CD14-positive monocyte (primary cell): ENCODE results near the gene RAB3D. TPM values are rescaled to one million over a fixed set of nuclear protein-coding genes. Genes with fewer than 3 reads are reported as not detected.

Experiments used
- DNase-seq, 3 donors: peaks; one replicate each; pipeline ENCODE4 v3.0.0-alpha.2; 2011 to 2022
- H2AFZ ChIP-seq: 2 replicates; pipeline ENCODE4 v1.6.0; 2012; ENCODE audit warnings: mild to moderate bottlenecking, low read depth, low read length, inconsistent platforms; ENCODE audit not compliant: insufficient read depth, poor library complexity, severe bottlenecking
- H3K27ac ChIP-seq, 2 donors: 1 replicate in 1 of 2; 2 replicates in 1 of 2; pipeline ENCODE4 v1.5.1; 2012 to 2013; ENCODE audit warnings: low read length in 2 of 2, control low read depth in 1 of 2, inconsistent platforms in 1 of 2, low read depth in 1 of 2, mild to moderate bottlenecking in 1 of 2
- H3K27me3 ChIP-seq, 2 donors: one replicate each; pipeline versions ENCODE4 v1.6.0 to v1.6.1; 2011 to 2013; ENCODE audit warnings: low read length in 2 of 2; ENCODE audit not compliant: control insufficient read depth in 2 of 2, insufficient read depth in 2 of 2
- H3K36me3 ChIP-seq, 2 donors: replicated peaks in 1 of 2; 1 replicate in 1 of 2; 2 replicates in 1 of 2; pipeline versions ENCODE4 v1.5.1 to v1.6.1; 2012 to 2013; ENCODE audit warnings: low read length in 2 of 2, control low read depth in 1 of 2, inconsistent platforms in 1 of 2, mild to moderate bottlenecking in 1 of 2; ENCODE audit not compliant: insufficient read depth in 2 of 2, control insufficient read depth in 1 of 2
- H3K4me1 ChIP-seq, 2 donors: 1 replicate in 1 of 2; 2 replicates in 1 of 2; pipeline versions ENCODE4 v1.5.1 to v1.6.1; 2012 to 2013; ENCODE audit warnings: low read length in 2 of 2, control low read depth in 1 of 2, inconsistent platforms in 1 of 2, mild to moderate bottlenecking in 1 of 2, moderate library complexity in 1 of 2; ENCODE audit not compliant: insufficient read depth in 2 of 2, control insufficient read depth in 1 of 2
- H3K4me2 ChIP-seq: replicated peaks from 2 replicates; pipeline ENCODE3; 2012; ENCODE audit warnings: low read length, moderate library complexity, mild to moderate bottlenecking; ENCODE audit not compliant: poor library complexity, severe bottlenecking; ENCODE audit errors: extremely low read depth
- H3K4me3 ChIP-seq, 3 experiments: fragments of 200-600 bp in 1 of 3; sonication (generic) in 1 of 3; replicated peaks in 1 of 3; 1 replicate in 2 of 3; 2 replicates in 1 of 3; pipeline ENCODE4 v1.5.1; 2011 to 2013; ENCODE audit warnings: low read length in 3 of 3, mild to moderate bottlenecking in 3 of 3, control low read depth in 2 of 3, low read depth in 2 of 3, inconsistent platforms in 1 of 3, moderate library complexity in 1 of 3
- H3K79me2 ChIP-seq: 2 replicates; pipeline ENCODE4 v1.6.0; 2012; ENCODE audit warnings: mild to moderate bottlenecking, control low read depth, inconsistent platforms, low read length, moderate library complexity; ENCODE audit not compliant: insufficient read depth
- H3K9ac ChIP-seq: 2 replicates; pipeline ENCODE4 v1.6.0; 2017; ENCODE audit warnings: low read length, mild to moderate bottlenecking; ENCODE audit not compliant: insufficient read depth, poor library complexity, severe bottlenecking
- H3K9me3 ChIP-seq, 2 donors: replicated peaks in 1 of 2; 1 replicate in 1 of 2; 2 replicates in 1 of 2; pipeline versions ENCODE4 v1.5.1 to v1.6.1; 2012 to 2013; ENCODE audit warnings: low read length in 2 of 2, control low read depth in 1 of 2; ENCODE audit not compliant: control insufficient read depth in 1 of 2, insufficient read depth in 1 of 2
- H4K20me1 ChIP-seq: 2 replicates; pipeline ENCODE4 v1.6.0; 2012; ENCODE audit warnings: mild to moderate bottlenecking, low read length, control low read depth, moderate library complexity; ENCODE audit not compliant: insufficient read depth
- H3K27ac Mint-ChIP-seq, 7 donors: one replicate each; pipeline ENCODE4 v1.8.0; 2020; ENCODE audit warnings: mild to moderate bottlenecking in 7 of 7, mixed read lengths in 7 of 7, moderate library complexity in 6 of 7, inconsistent platforms in 2 of 7
- H3K27me3 Mint-ChIP-seq, 3 donors: one replicate each; pipeline ENCODE4 v1.8.0; 2021 to 2022; ENCODE audit warnings: low read depth in 3 of 3, mild to moderate bottlenecking in 3 of 3, mixed read lengths in 3 of 3, moderate library complexity in 3 of 3, inconsistent platforms in 1 of 3
- H3K36me3 Mint-ChIP-seq, 2 donors: one replicate each; pipeline ENCODE4 v1.8.0; 2020; ENCODE audit warnings: mixed read lengths in 2 of 2, inconsistent platforms in 1 of 2, mild to moderate bottlenecking in 1 of 2
- H3K4me1 Mint-ChIP-seq: one replicate; pipeline ENCODE4 v1.8.0; 2020; ENCODE audit warnings: mild to moderate bottlenecking, mixed read lengths
- H3K4me3 Mint-ChIP-seq, 2 donors: one replicate each; pipeline ENCODE4 v1.8.0; 2020; ENCODE audit warnings: mild to moderate bottlenecking in 2 of 2, mixed read lengths in 2 of 2, moderate library complexity in 1 of 2
- H3K9me3 Mint-ChIP-seq, 7 donors: one replicate each; pipeline ENCODE4 v1.8.0; 2020 to 2022; ENCODE audit warnings: mixed read lengths in 7 of 7, mild to moderate bottlenecking in 6 of 7, moderate library complexity in 6 of 7, inconsistent platforms in 2 of 7
- CTCF ChIP-seq: fragments of 200-600 bp; IDR thresholded peaks from one replicate; pipeline ENCODE4 v1.8.0; 2022; ENCODE audit warnings: antibody characterized with exemption, mild to moderate bottlenecking
- WGBS: methylation state at CpG from one replicate; pipeline ENCODE4 v1.1.5; 2013; ENCODE audit warnings: missing lambda C conversion rate; ENCODE audit not compliant: insufficient coverage; 5-methylcytosine and 5-hydroxymethylcytosine counted together
- intact Hi-C, 2 donors: fragments of 100-400 bp; cut with micrococcal nuclease; formaldehyde crosslinking; loops; one replicate each; pipeline versions ENCODE4 v1.15.0 to v1.15.1; 2023
- polyA plus RNA-seq, 3 donors: library from polyadenylated mRNA; depleted of rRNA in 1 of 3; unstranded in 2 of 3; stranded (reverse) in 1 of 3; fragments of 300-500 nt in 2 of 3; fragments of >200 nt in 1 of 3; fragmentation: Illumina TruSeq in 2 of 3; gene quantifications; 1 replicate in 2 of 3; 2 replicates in 1 of 3; pipeline ENCODE4 v1.2.3, GENCODE V29; 2012 to 2021

RAB3D gene
- polyA plus RNA-seq, 3 donors, result 52.9 to 78.1 (median 60.8) TPM

GRCh38 chr19:11387162-11388034, 47.9 kb upstream of the RAB3D start:
- Mint-ChIP-seq H3K27ac (peak overlapping the region; percentile 71 to 89 (median 84)), H3K36me3 (no peaks in the 10 kb centered on the region), H3K4me3 (peak overlapping the region in 1 of 2 donors; percentile 78), H3K27me3 (peaks cover 15 to 22% (median 21%) of the 10 kb centered on the region in 3 donors), H3K9me3 (peaks cover 6 to 15% (median 9%) of the 10 kb centered on the region in 7 donors), H3K4me1 (peaks cover 33% of the 10 kb centered on the region)
- WGBS, result 57% methylated on average over 15 of the region's 19 CpGs
- no peaks in the 10 kb centered on the region for H4K20me1 ChIP-seq
- H3K9me3 ChIP-seq, result peaks cover 6 to 10% of the 10 kb centered on the region in 2 donors
- H3K9ac ChIP-seq, result no peak overlapping the region
- TF ChIP-seq CTCF, result no peak
- intact Hi-C loops, result no loop called here
- peak overlapping the region; percentile 38 for H3K4me2 ChIP-seq
- H3K36me3 ChIP-seq, result no peaks in the 10 kb centered on the region
- H3K4me3 ChIP-seq, result peak overlapping the region in 1 of 3 experiments; percentile 21
- peak overlapping the region; percentile 52 for H2AFZ ChIP-seq
- H3K79me2 ChIP-seq, result no peaks in the 10 kb centered on the region
- peaks cover 0 to 19% of the 10 kb centered on the region in 2 donors for H3K27me3 ChIP-seq
- H3K4me1 ChIP-seq, result peaks cover 35 to 39% of the 10 kb centered on the region in 2 donors
- DNase-seq, result peak; percentile 70 to 77 (median 72)
- H3K27ac ChIP-seq, result peak overlapping the region; percentile 46 to 50

DNA sequence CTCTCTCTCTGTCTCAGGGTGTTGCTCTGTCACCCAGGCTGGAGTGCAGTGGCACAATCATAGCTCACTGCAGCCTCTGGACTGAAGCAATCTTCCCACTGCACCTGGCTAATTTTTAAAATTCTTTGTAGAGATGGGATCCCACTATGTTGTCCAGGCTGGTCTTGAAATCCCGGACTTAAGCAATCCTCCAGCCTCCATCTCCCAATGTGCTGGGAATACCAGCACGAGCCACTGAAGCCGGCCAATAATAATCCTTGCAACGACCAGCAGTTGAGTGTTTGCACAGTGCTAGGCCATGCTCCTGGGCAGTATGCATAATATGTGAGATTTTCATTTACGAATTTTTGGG, 45.3 kb upstream of the RAB3D start:
- no peak for TF ChIP-seq CTCF
- Mint-ChIP-seq H3K27me3 (peaks cover 17 to 28% (median 21%) of the 10 kb centered on the region in 3 donors), H3K9me3 (peaks cover 0 to 5% (median 0%) of the 10 kb centered on the region in 7 donors), H3K36me3 (peaks cover 0 to 2% of the 10 kb centered on the region in 2 donors), H3K4me3 (peak overlapping the region in 1 of 2 donors; percentile 30), H3K27ac (peak overlapping the region in 2 of 7 donors; percentile 46 to 83), H3K4me1 (peaks cover 56% of the 10 kb centered on the region)
- peaks cover 55 to 66% of the 10 kb centered on the region in 2 donors for H3K4me1 ChIP-seq
- no peaks in the 10 kb centered on the region for H3K9me3 ChIP-seq
- no CpG with 5 or more reads among the region's 5 CpGs for WGBS
- H3K9ac ChIP-seq, result no peak overlapping the region
- no peak overlapping the region for H2AFZ ChIP-seq
- H3K27me3 ChIP-seq, result peaks cover 0 to 19% of the 10 kb centered on the region in 2 donors
- H3K36me3 ChIP-seq, result no peaks in the 10 kb centered on the region
- intact Hi-C loops, result loop anchor here (5.0 kb wide), 2 partner anchors 38 to 92 kb away; no protein-coding TSS in a partner anchor
- no peak overlapping the region for H3K4me2 ChIP-seq
- H4K20me1 ChIP-seq, result no peaks in the 10 kb centered on the region
- no peak for DNase-seq
- no peak overlapping the region for H3K4me3 ChIP-seq
- peaks cover 12% of the 10 kb centered on the region for H3K79me2 ChIP-seq
- no peak overlapping the region for H3K27ac ChIP-seq
